HG03575 (cell line): ENCODE measurements around the gene MPIG6B.

Source experiments
- ATAC-seq: cut with Tn5 transposase; IDR thresholded peaks from one replicate; pipeline ENCODE4 v1.9.1; 2021; ENCODE audit not compliant: unreplicated experiment, insufficient number of reproducible peaks, low FRiP score; ENCODE audit errors: extremely low read depth

Gene MPIG6B

GRCh38 chr6:31734247-31734820, 11.2 kb downstream of the MPIG6B start:
- ATAC-seq, result no peak

DNA sequence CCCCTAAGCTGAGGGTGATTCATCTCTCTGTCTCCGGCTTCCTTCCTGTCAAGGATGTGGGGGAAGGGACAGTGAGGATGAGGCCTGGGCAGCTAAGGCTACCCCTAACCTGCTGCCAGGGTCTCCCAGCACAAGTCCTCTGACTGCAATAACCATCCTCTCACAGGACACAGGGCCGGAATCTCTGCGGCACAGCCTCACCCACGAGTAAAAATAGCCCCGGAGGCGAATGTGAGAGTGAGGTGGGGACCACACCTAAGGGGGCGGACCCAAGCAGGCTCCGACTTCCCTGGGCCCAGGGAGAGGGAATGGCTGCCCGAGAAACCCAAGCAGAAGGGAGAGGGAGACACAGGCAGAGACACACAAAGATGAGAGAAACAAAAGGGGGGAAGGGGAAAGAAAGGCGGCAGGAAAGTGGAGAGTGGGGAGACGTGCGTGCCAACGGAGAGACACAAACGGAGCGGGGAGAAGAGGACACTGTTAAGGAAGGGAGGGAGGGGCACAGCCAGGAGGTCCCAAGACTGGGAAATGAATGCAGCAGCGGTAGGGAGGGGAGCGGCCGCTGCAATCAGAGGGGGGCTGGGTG, 11.7 kb downstream of the MPIG6B start:
- no peak for ATAC-seq

DNA sequence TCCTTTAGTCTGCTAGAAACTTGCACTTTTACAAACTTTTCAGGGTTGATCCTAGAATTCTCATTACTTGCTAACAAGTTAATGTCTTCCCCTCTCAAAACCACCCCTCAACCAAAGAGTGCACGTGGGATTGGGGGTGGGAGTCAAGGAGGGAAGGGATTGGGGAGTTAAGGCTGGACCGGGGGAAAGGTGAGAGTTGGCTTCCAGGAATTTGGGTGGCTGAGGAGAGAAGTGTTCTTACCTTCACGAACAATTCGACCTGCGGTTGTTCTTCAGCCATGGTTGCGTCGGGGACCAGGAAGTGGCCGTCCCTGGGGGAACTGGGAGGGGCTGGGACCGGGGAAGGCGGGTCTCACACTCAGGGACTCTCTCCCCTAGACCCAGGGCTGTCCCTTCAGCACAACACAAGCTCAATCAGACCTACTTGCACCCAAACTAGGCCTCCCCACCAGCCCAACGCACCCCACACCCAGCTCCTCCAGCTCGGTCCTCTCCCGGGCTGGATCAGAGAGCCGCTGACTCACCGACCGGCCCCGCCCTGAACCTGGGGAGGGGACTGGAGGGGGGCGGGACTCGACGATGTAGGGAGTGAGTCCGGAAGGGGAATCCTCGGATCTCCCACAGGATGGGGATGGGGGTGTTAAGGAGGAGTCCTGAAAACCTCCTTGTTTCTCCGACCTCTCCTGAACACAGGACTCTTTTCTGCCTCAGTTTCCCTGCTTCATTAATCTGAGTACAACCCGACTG, 13.0 kb downstream of the MPIG6B start, which contains the start of gene CLIC1:
CLIC1 (minus strand) TSS at position 510 of the 747 bp plus-strand sequence; CDS start at position 280, 230 bp downstream.
- ATAC-seq, result no peak

- ATAC-seq, result no peak
These were observed 13.7 kb downstream of the MPIG6B start for GRCh38 chr6:31736768-31737314.

DNA sequence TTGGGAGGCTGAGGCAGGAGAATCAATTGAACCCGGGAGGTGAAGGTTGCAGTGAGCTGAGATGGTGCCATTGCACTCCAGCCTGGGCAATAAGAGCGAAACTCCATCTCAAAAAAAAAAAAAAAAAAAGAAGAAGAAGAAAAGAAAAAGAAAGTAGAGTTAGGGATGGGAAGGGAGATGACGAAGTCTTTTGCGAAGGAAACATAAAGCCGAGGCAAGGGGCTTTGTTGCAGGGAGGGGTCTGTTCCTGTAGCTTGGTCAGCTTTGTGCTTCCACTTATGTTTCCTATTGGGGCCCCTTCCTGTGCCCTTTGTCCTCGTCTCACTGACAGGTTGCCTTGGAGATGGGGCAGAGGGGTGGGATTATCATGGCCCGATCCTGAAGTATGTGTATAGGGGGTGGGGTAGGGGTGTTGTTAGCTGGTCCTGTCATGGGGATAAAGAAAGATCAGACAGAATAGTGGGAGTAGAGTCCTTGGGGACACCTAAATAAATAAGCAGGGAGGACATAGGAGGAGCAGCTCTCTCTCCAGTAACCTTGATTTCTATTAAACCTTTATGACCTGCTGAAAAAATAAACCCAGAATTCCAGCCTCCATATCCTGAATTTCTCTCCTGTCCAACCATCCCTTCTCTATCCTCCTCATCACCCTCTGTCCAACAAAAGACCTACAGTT, 14.3 kb downstream of the MPIG6B start:
- ATAC-seq, result no peak

DNA sequence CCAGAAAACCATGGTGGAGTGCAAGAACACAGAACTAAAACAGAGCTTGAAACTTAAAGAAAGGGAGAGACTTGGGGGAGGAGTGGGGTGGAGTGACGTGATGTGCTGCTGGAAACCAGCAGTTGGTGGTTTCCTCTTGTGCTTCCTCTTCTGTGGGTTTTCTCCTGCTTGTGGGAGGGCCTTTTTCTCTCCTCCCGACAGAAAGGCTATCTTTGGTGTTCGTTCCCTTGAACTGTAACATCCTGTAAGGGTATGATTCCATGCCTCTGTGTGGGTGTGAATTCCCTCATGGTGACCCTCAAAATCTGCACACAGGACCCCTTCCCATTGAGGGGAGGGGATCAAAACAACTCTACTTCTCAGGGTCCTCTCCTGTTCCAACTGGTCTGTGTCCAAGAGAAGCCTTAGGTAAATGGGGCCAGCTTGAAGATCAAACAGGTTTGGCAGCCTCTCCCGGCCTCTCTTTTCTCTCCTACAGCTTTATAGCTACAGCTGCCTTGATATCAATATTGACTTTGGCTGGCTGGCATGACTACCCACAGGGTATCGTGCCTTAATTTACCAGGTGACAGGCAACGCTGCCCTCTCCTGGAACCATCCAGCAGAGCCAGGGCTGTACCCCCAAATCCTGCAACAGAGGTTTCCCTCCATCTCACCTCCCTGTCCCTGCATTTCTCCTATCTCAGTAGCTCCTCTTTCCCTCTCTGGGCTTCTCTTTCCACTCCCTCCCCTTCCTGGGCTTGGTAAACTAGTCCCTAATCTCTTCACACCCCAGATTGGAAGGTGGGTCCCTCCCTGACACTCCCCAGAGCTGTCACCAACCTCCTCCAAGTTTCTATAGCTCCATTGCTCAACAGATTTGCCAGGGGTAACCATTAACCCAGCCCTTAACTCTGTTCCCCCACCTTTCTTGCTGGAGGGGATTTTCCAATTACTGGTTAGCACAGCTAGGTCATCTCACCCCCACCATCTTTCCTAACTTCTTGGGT, 15.1 kb downstream of the MPIG6B start:
- ATAC-seq, result no peak

DNA sequence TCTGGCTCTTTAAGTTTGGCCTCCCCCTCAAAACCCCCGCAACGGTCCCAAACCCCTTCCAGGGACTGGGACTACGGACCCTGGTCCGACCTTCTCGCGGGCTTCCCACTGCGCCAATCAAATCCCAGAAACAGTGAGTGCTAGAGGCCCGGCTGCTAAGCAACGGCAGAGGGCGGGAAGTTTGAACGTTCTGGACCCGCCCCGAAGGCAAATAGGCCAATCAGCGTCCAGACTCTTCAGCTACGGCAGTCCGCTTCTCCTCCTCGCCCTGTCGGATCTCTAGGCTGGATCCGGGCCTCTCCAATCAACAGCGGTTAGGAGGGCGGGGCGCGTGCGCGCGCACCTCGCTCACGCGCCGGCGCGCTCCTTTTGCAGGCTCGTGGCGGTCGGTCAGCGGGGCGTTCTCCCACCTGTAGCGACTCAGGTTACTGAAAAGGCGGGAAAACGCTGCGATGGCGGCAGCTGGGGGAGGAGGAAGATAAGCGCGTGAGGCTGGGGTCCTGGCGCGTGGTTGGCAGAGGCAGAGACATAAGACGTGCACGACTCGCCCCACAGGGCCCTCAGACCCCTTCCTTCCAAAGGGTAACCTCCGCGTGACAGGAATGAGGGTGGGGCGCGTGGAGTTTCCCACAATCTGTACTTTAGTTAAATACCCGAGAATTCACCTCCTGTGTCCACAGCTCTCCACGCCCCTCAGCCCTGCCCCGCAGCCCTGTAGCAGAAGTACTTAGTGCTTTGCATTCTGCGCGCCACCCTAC, 16.6 kb downstream of the MPIG6B start, which contains the start of gene MSH5:
MSH5 (plus strand) TSS at position 367 of the 758 bp plus-strand sequence. CDS start 462 bp downstream, outside the sequence.
- no peak for ATAC-seq

DNA sequence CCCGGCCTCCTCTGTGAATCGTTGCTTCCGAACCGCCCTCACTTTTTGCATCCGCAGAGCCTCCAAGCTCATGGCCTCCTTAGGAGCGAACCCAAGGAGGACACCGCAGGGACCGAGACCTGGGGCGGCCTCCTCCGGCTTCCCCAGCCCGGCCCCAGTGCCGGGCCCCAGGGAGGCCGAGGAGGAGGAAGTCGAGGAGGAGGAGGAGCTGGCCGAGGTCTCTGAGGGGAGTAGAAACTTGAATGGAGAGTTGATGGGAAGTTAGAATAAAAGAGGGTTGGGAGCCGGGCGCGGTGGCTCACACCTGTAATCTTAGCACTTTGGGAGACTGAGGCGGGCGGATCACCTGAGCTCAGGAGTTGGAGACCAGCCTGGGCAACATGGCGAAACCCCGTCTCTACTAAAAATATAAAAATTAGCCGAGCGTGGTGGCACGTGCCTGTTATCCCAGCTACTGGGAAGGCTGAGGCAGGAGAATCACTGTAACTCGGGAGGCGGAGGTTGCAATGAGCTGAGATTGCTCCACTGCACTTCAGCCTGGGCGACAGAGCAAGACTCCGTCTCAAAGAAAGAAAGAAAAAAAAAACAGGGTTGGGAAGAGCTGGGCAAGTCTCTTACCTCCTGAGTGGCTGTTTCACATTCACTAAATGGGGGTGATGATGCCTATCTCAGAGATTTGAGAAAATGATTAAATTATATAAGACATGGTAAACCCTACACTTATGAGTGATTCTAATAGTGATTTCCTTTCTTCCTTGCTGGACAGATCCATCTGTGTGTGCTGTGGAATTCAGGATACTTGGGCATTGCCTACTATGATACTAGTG, 17.4 kb downstream of the MPIG6B start:
- ATAC-seq, result no peak

DNA sequence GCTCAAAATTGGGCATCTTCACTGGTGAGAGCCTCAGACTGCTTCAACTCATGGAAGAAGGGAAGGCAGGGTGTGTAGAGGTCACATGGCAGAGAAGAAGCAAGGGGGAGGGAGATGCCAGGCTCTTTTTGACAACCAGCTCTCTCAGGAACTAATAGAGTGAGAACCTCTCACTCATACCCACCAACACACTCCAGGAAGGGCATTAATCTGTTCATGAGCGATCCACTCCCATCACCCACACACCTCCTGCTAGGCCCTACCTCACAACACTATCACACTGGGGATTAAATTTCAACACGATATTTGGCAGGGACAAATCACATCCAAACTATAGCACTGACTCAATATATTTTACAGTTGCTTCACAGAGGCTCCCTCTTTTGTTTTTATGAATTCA, 18.6 kb downstream of the MPIG6B start:
- no peak for ATAC-seq

DNA sequence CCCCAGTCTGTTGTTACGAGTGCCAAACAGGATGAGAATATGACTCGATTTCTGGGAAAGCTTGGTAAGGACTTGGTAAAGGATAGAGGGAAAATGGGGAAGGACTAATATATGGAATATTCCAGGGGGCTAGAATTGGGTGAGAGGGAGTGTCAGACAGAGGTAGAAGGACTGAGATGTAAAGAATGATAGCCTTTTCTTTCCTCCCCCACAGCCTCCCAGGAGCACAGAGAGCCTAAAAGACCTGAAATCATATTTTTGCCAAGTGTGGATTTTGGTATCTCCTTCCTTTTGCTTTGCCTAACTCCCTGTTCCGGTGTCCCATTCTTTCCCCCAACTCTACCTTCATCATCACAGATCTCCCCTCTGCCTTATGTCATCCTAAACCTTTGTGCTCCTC, 19.7 kb downstream of the MPIG6B start:
- no peak for ATAC-seq

DNA sequence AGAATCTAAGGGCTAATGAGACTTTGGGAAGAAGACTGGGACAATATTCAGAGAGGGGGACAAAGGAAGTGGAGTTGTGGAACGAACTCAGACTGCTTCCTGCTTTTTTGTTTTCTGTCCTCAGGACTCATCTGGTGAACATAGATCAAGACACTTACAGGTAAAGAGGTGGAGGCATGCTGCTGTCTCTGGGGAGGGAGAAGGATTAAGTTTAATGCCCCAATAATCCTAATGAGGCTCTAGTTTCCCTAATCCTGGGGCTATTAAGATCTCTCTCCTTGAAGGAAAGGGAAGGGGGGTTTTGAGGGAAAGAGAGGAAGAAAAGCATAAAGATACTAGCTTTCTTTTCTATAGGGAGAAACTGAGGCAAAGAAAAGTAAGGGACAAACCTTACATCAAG, 21.2 kb downstream of the MPIG6B start:
- ATAC-seq, result no peak

DNA sequence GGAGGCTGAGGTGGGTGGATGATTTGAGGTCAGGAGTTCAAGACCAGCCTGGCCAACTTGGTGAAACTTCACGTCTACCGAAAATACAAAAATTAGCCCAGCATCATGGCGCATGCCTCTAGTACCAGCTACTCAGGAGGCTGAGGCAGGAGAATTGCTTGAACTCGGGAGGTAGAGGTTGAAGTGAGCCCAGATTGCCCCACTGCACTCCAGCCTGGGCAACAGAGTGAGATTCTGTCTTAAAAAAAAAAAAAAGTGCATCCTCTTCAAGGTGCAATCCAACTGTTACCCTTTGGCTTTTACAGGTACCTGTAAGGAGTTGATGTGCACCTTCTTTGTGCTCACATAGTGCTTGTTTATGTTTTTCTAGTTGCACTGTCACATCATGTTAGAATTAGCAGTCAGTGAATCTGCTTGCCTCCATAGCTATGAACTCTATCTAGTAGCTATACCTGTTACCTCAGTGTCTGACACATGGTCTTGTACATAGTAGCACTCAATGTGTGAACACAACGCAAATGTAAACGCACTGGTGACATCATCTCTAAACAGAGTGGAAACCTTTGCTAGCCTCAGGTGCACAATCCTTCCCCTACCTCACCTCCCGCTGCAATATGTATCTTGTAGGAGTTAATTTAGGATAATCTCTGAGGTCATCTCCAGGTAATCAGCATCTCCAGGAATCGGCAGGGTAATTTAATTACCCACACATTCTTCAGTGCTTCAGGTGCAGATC, 26.3 kb downstream of the MPIG6B start:
- ATAC-seq, result no peak

- ATAC-seq, result no peak
These were observed 27.3 kb downstream of the MPIG6B start for GRCh38 chr6:31750411-31751022.

DNA sequence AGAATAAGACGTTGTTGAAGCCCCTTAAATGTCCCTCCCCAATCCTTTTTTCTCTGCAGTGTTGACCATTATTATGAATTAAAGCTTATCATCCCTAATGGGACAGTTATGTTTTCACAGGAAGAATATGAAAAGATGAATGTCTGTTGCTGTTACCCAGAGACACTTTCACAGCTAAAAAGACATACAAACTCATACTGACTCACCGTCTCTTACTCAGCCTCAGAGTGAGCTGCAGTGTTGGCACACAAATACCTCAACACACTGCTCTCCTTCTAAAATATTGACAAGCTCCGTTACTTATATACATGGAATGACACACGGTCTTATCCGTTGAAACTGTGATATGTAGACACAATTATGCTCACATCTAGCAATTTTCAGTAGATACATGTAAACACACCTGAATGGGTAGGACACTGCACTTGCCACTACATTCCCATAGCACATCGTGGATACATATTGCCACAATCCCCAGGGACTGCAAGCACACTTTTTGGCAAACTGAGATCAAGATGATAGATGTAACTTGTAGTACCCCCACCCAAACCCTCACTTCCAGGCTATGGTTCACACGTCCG, 29.7 kb downstream of the MPIG6B start:
- ATAC-seq, result no peak

- ATAC-seq, result no peak
These were observed 35.1 kb downstream of the MPIG6B start for GRCh38 chr6:31758281-31758680.

GRCh38 chr6:31760790-31761189, 37.6 kb downstream of the MPIG6B start:
- no peak for ATAC-seq
